ENCODE measurements around the gene RUNX2. TPM values are rescaled to one million over a fixed set of nuclear protein-coding genes. Genes with fewer than 3 reads are reported as not detected.

The RUNX2 gene
- polyA plus RNA-seq, 1 donor: 2.5 TPM

GRCh38 chr6:45518013-45518720, 190.0 kb downstream of the RUNX2 start:
- DNase-seq: no peak

GRCh38 chr6:45521226-45521625, 193.1 kb downstream of the RUNX2 start:
- no peak for DNase-seq

GRCh38 chr6:45522486-45522885, 194.4 kb downstream of the RUNX2 start:
- no peak for DNase-seq

DNA sequence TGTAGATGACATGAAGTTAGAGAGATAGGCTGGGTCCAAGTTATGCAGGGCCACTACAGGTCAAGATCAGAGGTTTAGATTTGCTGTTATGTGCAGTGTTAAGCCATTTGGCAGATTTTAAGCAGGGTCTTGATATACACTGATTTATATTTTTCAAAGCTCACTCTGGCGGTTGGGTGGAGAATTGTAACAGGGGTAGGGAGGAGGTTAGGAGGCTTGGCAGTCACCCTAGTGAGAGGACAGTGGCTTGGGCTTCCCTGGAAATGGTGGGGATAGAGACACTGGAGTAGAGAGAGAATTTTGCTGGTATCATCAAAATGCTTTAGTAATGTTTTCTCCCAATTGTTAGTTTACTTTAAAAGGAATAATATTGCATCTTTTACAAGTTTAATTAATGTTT, 199.1 kb downstream of the RUNX2 start:
- DNase-seq: no peak

DNA sequence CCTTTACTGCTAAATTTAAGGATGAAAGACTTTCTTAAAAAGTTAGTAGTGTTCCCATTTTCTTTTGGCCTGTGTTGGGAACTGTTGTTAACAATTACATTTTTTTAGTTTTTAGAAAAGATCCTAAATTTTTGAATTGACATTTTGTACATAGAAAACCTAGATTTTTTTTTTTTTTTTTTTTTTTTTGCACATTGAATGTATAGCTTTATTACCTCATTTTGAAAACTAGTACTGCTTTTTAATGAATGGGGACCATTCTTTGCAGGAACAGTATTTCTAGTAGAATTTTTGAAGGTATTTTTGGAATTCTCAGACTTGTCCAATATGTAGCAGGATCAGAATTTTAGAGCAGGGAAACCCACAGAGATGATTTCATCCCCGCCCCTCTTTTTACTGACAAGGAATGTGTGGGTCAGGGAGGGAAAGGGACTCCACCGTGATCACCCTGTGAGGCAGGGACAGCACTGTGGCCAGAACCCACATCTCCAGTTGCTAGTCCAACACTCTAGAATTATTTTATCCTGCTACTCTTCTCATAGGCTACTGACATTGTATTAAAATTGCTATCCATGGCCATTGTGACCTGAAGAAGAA, 204.0 kb downstream of the RUNX2 start:
- no peak for DNase-seq

GRCh38 chr6:45532721-45533210, 204.6 kb downstream of the RUNX2 start:
- no peak for DNase-seq

- no peak for DNase-seq
Observed at GRCh38 chr6:45533386-45533785, 205.3 kb downstream of the RUNX2 start.

DNA sequence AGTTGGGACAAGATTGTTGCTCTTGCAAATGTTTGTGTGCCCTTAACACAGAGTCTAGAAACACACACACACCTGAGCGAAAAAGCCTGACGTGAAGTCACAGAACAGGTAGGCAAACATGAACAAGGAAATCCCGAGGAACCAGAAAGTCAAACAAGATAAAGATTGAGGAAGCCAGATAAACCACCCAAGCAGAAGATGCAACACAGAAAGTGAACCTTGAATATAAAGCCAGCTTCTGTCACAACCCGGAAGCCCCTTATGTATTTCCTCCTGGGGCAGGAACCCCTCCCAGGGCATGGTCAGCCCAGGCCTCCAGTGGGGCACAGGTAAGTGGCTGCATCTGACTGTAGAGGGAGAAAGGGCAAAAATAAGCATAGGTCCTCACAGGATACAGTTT, 207.8 kb downstream of the RUNX2 start:
- DNase-seq: no peak

DNA sequence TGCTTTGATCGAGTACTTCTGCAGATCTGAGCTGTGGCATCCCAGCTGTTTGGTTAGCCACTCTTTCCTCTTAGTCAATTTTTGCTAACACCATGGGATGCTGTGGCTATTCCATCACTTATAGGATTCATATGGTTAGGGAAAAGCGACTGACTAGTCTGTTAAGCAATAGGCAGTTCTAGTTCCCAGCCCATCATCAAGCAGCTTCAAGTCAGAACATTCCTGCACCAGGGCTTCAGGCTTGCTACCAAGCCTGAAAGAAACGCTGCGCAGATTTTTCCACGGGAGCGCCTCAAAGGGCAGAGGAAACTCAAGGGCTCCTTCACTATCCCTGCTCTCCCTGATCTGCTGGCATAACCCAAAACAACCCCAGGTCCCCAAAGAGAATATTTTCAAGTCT, 209.4 kb downstream of the RUNX2 start:
- no peak for DNase-seq

DNA sequence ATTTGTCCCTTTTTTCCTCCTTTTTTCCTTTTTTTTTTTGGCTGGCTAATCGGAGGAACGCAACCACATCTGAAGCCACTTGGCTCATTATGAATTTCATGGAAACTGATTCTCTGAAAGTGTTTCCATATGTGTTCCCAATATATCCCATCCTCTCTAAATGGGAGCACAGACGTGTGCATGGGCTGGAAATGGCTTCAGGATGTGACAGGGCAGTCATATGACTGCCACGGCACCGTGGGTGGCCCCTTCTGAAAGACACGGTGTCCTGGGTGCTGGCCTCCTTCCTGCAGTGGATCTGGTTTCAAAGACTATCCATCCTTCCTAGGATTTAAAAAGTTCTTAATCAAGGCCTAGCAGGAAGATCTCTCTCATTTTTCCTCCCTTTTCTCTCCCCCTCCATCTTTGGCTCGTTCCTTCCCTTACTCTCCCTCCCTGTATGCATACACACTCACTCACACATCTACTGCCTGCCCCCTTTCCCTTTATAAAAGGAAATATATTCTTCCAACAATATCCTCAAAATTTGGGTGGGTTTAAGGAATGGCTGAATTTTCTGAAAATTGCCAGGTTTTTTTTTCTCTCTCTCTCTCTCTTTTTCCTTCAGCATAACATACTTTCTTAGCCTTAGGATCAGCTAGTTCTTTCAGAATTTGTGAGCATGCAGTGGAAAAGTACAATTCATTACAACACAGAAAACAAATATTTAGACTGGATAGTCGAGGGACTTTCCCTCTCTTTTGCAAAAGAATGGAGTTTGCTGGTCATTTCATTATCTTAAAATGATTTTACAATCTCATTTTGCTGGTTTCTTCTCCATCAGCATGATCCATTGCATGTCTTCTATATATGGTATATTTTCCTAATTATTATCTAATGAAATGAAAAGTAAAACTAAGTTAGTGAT, 210.8 kb downstream of the RUNX2 start:
- no peak for DNase-seq

- DNase-seq: no peak
Observed at GRCh38 chr6:45540375-45540920, 212.3 kb downstream of the RUNX2 start.

GRCh38 chr6:45541934-45542333, 213.8 kb downstream of the RUNX2 start:
- no peak for DNase-seq

- no peak for DNase-seq
Observed at GRCh38 chr6:45543298-45544235, 215.4 kb downstream of the RUNX2 start.

DNA sequence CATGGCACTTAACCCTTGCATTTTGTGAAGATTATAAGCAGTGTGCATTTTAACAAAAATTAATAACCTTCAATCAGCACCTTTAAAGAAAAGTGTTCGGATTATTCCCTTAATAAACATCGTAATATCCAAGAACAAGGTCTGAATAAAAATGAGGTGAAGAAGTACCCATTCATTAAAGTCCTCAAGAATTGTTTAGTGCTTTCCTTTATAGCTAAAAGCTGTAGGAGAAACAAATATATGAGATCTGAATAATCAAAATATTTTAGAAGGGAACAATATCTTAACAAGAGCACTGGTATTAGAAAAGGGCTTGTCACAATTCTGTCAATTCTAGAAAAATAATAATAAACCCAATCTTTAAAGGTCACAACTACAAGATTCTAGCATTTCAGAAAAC, 217.3 kb downstream of the RUNX2 start:
- no peak for DNase-seq

- DNase-seq: no peak
Observed at GRCh38 chr6:45548657-45549515, 220.8 kb downstream of the RUNX2 start.

- no peak for DNase-seq
Observed at GRCh38 chr6:45552536-45552935, 224.4 kb downstream of the RUNX2 start.

- no peak for DNase-seq
Observed at GRCh38 chr6:45553730-45554344, 225.7 kb downstream of the RUNX2 start.

- DNase-seq: no peak
Observed at GRCh38 chr6:45554591-45554990, 226.5 kb downstream of the RUNX2 start.

DNA sequence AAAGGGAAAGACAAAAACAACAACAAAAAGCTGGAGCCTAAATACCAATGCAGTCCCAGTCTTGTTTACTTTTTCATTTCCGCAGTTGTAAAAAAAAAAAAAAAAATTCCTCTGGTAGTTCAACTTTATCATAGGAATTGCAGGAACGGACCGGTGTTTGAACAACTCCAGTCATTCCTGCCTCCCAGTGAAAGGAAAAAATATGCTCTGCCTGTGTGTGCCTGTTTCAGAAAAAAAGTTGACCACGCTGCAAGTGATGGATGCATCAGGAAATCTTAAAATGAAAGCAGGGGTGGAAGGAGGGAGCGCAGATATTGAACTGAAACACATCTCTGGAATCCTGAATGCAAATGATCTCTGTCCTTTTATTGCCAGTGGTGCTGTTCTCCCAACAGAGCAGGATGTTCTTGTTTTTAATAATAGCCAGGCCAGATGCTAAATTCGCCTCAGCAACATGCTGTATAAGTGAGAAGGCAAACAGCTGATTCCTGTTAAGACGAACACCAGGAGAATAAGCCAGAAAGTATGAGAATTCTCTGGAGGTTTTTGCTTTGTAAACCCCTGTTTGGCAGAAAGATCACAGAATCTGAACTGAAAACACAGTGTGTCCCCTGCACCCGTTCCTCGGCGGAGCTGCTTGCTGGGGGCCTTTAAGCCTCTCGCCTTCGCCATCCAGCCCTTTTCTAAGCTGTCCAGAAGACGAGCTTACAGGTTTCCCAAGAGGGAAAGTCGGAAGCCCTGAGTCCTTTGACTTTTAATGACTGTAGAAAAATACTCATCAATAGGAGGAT, 228.0 kb downstream of the RUNX2 start:
- DNase-seq: no peak
